HG03045 (cell line): Measurements from ENCODE around the gene SEC23A.
"Not testable (repeated sequence)": the region's sequence is repeated elsewhere in the genome, so short reads cannot be mapped to it uniquely, and the experiment has no call there.

ENCODE experiments used
- ATAC-seq: cut with Tn5 transposase; IDR thresholded peaks from one replicate; pipeline ENCODE4 v1.9.1; 2021; ENCODE audit warnings: mild to moderate bottlenecking, moderate library complexity; ENCODE audit not compliant: unreplicated experiment

SEC23A gene

DNA sequence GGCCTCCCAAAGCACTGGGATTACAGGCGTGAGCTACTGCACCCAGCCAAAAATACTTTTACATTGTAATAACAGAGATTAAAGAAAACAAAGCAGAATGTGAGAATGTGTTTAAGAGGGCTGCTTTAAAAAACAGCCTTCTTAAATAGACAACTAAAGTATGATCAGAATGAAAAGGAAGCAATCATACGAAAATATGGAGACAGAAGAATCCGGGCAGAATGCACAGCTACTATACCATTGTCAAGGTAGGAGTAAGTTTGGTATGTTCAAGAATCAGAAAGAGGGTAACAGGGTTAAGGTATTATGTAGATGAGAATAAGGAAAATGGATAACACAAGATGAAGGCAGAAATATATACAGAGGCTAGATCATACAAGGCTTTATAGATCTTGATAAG, 8.5 kb downstream of the SEC23A start:
- ATAC-seq, result no peak

DNA sequence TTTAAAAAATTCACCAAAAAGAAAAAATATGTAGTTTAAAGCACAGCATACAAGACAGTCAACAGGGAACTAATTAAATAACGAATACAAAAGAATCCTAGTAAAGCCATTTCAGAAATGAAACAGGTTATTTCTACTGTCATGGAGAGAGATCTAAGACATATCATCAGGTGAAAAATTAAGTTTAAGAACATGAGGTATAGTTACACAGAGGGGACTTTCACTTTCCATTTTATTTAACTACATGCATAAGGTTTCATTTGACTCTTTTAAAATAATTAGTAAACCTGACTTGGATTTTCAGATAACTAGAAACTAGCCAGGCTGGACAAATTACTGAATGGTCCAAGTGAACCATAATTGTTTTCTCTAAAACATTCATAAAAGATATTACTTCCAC, 11.3 kb downstream of the SEC23A start:
- no peak for ATAC-seq

DNA sequence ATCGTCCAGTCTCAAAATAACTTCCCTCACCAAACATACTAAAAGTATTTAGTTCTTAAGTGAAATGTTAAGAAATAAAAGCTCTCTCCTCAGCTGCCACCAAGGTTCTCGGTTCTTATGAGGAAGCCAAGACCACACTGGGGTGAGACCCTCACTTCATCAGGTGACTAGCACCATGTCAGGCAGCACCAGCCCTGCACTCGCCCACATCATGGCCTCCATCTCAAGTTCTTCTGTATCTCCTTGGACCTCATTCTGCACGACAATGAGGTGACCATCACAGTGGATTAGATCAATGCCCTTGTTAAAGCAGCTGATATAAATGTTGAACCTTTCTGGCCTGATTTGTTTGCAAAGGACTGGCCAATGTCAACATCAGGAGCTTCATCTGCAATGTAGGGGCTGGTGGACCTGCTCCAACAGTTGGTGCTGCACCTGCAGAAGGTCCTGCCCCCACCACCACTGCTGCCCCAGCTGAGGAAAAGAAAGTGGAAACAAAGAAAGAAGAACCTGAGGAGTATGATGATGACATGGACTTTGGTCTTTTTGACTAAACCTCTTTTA, 12.4 kb downstream of the SEC23A start:
- ATAC-seq, result no peak

DNA sequence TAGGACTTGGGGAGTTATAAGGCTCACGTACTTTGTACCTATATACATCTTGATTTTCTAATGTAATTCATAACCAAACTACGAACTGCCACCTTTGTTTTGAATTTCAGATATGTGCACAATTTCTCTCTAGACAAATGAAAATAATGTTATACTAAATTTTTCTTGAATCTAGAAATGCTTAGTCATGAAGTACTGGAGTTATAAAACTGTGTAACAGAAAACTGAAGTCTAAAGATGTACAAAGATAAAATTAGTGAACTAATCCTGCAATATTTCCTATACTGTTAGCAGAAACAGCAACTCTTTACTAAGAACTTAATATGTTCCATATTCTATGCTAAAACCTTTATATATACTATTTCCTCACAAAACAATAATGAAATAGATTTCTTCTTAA, 15.5 kb downstream of the SEC23A start:
- ATAC-seq, result no peak

DNA sequence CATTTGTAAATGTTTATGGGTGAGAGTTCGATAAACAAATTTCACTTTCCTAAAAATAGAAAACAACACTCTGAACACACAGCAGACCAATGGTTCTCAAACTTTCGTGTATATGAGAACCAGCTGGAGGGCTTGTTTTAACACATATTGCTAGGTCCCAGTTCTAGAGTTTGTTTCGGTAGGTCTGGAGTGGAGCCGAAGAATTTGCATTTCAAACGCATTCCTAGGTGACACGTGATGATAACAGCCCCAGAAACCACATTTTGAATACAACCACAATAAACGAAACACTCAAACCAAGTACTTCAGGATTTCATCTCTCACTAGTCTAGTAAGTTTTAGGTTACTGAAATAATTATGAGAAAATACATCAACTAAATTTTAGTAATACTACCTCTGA, 17.1 kb downstream of the SEC23A start:
- no peak for ATAC-seq

DNA sequence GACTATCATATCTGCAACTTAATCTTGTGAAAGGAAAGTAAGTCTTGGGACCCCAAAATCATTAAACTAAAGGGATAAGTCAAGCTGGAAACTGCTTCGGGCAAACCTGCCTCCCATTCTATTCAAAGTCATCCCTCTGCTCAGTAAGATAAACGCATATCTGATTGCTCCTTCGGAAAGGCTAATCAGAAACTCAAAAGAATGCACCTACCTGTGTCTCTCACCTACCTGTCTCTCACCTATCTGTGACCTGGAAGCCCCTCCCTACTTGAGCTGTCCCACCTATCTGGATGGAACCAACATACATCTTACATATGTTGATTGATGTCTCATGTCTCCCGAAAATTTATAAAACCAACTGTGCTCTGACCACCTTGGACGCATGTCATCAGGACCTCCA, 19.9 kb downstream of the SEC23A start:
- no peak for ATAC-seq

DNA sequence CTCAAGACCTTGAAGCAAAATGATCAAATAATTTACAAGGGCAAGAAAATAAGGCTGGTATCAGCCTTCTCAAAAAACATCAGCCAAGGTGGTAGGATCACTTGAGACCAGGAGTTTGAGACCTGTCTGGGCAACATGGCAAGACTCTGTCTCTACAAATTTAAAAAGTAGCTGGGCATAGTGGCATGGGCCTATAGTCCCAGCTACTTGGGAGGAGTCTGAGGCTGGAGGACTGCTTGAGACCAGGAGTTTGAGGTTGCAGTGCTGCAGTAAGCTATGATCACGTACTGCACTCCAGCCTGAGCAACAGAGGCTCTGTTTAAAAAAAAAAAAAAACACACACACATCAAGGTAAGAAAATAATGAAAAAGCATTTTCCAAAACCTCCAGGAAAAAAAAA, 22.1 kb downstream of the SEC23A start:
- no peak for ATAC-seq

DNA sequence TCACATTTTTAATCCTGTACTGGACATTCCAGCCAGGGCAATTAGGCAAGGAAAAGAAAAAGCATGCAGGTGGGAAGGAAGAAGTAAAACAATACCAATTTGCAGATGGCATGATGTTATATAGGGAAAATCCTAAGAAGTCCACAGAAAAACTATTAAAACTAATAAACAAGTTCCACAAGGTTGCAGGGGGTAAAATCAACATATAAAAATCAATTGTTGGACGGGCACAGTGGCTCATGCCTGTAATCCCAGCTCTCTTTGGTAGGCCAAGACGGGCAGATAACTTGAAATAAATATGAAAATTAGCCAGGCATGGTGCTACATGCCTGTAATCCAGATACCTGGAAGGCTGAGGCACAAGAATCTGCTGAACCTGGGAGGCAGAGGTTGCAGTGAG, 31.9 kb downstream of the SEC23A start:
- ATAC-seq, result no peak

DNA sequence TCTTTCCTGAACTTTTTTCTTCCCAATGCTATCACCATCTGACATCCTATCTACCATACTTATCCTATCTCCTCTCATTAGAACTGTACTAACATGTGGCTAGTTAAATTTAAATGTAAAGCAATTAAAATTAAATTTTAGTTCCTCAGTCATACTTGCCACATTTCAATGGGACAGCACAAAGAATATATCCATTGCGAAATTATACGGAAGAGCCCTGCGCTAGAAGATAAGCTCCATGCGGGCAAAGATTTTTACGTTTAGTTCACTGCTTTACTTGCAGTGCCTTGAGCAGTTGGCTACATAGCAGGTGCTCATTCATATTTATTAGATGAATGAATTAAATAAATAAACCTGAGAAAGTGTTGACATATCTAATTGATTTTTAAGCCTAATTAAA, 33.1 kb downstream of the SEC23A start:
- ATAC-seq, result no peak

DNA sequence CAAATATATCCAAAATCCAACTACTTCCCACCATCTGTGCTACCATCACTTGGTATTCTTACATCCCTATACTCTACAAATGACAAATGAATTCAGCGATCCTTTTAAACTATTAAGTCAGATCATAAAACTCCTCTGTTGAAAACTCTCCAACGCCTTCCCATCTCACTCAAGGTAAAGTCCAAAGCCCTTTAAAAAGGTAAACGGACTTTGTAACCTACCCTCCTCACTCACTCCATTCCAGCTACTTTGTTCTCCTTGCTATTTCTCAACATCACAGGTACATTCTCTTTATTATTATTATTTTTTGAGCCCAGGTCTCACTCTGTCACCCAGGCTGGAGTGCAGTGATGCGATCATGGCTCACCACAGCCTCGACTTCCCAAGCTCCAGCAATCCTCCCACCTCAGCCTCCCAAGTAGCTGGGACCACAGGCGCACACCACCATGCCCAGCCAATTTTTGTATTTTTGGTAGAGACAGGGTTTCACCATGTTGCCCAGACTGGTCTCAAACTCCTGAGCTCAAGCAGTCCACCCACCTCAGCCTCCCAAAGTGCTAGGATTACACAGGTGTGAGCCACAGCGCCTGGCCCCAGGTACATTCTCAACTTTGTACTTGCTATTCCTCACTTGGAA, 33.7 kb downstream of the SEC23A start:
- ATAC-seq, result not testable (repeated sequence)

DNA sequence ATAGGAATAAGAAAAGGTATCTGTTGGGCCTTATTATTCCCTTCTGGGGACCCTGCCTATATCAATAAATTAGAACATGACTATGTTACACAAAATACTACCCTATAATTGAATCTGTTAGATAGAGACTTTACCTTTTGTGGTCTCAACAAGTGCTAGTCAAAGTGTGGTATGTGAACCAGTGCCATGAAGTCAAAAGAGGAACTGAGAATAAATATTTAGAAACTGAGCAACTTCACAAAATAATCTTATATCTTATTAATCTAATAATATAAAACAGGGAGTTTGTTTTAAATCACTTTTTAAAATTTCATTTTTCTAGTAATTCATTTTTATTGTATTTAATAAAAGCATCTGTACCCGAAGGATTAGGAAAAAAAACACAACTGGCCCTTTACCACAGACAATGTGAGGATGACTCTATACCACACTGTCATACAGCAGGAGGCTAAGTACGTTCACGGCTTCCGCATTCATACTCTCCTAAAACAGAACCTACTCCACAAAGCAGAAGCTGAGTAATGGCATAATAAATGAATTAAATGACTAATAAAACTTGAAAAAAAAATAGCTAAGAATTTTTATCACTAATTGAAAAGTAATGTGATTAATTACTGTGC, 42.1 kb downstream of the SEC23A start:
- peak; percentile 96 for ATAC-seq

DNA sequence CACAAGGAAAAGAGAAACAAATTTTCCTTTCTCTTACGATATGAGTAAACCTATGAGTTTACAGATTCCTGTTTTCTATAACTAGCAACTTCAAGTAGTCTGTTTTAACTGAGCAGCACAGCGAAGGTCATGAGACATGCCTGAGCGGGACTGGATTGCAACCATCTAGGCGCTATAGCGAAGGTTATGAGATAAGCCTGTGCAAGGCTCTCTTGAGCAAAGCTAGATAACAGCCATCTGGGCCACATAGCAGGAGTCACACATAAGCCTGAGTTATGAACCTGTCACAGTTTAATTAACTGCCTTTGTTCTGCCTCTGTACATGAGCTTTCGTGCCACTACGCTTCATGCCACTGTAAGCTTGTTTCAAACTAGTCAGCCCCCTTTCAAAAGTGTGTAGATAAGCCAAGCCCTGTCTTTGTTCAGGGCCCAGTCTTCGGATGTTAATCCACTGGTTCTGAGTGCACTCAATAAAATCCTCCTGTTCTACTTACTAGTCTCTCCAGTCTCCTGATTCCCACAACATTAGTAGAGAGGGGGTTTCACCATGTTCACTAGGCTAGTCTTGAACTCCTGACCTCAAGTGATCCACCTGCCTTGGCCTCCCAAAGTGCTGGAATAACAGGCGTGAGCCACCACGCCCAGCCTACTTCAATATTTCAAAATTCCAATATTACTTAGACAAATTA, 47.1 kb downstream of the SEC23A start:
- no peak for ATAC-seq

DNA sequence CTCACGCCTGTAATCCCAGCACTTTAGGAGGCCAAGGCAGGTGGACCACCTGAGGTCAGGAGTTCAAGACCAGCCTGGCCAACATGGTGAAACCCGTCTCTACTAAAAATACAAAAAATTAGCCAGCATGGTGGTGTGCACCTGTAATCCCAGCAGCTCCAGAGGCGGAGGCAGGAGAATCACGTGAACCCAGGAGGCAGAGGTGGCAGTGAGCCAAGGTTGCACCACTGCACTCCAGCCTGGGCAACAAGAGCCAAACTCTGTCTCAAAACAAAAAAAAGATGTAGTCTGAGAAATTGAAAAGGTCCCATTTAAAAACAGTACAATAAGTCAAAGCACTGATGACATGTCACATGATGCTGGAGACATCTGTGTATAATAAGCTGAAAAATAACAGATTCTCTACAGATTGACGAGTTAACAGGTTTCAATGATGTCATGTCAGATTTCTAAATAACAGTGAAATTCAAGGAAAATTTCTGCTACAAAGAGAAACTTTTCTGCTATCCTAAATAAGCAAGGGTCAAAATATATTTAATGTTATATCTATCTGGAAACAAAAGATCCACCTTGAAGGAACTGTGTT, 50.1 kb downstream of the SEC23A start:
- ATAC-seq, result not testable (repeated sequence)

DNA sequence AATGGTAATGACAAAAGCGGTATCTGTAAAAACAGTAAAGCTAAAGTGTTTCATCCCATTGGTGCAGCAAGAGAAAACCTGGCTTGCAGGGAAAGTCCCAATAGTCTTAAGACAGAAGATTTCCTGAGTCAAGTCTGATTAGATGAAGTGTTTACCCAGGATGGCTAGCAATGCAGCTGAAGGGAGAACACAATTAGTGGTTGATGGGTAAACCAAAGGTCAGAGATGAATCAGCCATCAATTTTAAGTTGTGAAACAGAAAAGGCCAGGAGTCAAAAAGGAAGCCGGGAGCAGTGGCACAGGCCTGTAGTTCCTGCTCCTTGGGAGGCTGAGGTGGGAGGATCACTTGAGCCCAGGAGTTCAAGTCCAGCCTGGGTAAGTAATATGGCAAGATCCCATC, 52.6 kb downstream of the SEC23A start:
- no peak for ATAC-seq

DNA sequence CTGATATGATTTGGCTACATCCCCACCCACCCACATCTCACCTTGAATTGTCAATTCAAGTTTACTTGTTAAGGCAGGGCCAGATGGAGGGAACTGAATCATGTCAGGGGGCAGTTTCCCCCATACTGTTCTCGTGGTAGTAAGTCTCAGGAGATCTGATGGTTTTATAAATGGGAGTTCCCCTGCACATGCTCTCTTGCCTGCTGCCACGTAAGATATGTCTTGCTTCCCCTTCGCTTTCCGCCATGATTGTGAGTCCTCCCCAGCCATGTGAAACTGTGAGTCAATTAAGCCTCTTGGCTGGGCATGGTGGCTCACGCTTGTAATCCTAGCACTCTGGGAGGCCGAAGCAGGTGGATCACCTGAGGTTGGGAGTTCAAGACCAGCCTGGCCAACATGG, 57.1 kb downstream of the SEC23A start:
- ATAC-seq, result peak; percentile 51

DNA sequence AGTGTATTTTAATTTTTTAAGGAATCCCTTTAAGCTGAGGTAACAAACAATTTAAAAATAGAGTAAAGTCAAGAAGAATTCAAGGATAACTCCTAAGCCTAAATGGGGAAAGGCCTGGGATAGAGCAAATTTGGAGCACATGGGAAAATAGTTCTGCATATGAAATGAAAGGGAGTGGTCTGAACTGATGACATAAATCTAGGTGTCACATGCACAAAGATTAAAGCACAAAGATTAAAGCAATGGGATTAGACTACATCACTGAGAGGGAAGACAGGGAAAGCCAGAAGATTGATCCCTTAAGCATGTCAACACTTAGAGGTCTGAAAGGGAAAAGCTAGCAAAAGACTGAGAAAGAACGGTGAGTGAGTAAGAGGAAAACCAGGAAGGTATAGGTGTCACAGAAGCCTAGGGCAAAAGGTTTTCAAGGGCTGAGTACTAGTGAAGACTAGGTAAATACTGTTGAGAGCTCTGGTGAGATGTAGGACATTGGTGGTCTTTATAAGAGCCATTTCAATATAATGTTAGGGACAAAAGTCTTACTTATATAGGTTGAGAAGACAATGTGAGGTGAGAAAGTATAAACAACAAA, 59.6 kb downstream of the SEC23A start:
- ATAC-seq, result no peak

DNA sequence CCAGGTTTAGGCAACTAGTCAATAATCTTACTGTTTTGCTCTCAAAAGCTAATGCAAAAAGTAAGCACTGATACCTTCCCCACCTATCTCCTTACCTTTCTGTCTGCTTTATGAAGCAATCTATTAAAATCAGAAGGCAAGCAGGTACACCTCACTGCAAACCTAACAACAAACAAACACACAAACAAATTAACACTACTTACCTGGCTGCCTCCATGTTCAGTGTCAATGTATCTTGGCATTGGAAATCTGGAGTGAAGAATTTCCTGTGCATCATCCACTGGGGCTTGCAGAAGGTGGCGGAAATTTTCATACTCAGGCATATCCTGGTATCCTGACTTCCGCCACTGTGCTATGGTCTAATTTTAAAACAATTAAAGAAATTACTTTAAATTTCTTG, 62.5 kb downstream of the SEC23A start:
- ATAC-seq, result no peak

DNA sequence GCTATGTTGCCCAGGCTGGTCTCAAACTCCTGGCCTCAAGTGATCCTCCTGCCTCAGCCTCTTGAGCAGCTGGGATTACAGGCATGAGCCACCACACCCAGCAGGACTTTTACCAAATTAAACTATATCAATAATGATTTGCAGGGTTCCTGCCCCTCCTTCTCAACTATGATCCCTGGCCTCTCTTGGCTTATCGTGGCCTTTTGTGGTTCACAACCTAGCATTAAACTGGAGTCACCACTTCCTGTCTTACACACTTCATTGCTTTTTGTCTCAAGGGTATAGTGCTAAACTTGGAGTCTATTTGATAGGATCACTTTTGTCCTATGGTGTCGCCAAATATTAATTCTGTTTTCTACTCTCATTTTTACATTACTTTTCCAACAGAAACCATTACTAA, 64.5 kb downstream of the SEC23A start:
- ATAC-seq, result no peak

DNA sequence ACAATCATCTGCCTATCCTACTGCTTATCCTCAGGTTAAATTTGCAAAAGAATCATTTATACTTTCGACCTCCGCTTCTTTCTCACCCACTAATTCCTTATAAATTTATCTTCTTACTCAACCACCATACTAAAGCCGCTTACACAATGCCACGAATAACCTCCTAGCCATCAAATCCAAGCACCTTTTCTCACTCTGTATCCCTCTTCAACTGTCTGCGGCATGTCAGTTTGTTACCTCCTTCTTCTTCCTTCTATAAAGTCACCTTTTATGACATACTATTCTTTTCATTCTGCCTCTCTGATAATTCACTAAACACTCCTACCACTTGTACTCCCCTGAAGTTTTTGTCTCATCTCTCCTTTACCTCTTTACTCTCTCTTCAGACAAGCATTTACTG, 66.3 kb downstream of the SEC23A start:
- no peak for ATAC-seq

DNA sequence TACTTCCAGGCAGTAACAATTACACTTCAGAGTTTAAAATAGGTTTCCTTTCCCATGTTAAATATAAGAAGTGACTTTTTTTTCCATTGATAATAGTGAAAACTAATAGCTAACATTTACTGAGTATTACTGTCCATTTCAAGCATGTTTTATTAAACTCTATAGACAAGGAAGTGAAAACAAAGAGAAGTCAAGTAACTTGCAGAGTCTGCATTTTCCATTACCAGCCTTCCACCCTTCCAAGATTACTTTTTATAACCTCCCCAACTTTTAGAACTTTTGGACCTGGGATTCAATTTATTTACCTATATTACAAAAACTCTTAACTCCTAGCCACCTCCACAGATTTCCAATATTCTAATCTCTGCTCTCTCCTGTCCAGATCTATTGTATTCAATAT, 67.7 kb downstream of the SEC23A start:
- ATAC-seq, result no peak

DNA sequence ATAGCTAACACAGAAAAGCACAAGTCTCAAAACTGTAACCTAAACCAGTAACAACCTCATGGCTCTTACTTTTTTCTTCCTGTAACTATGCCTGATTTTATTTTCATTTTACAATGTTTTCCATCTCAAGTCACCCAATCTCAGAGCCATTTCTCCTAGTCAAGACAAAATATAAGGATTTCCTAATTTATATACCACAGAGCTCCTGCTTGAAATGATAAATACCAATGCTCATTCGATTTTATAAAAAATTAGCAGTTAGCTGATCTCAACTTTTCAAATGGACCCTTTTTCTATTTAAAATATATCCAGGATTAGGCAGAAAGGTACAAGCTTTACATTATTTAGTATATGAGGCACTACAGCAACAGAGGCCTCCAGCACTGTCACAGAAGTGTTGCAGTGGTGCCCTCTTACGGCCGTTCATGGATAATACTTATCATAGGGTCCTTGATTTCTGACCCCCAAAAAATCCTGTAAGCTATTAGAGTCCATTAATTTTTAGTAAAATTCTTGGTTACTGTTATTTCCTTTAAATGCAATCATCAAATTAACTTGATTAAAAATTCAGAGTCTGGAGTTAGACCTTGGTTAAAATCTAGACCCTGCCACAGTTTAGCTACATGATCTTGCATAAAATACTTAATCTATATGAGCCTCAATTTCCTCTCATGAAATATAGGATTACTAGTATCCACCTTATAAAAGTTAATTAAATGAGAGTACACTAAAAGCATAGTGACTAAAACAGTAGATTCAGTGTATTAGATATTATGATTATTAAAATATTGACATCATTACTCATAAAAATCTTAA, 68.3 kb downstream of the SEC23A start:
- ATAC-seq, result no peak
